ENCODE data around the gene MINDY4. TPM values are rescaled to one million over a fixed set of nuclear protein-coding genes. Genes with fewer than 3 reads are reported as not detected.

MINDY4 gene
- total and polyA plus RNA-seq, 2 donors (not counting 1 experiment from before 2014, with no cell fraction given) = 6.1 to 6.3 TPM

- Histone ChIP-seq H3K27ac (ENCODE audit: insufficient read depth, low read length) (no peak overlapping the region), H3K27me3 (ENCODE audit: control insufficient read depth, insufficient read depth, low read length) (no peaks in the 10 kb centered on the region), H3K9me3 (ENCODE audit: control insufficient read depth, insufficient read depth, low read depth, low read length) (no peaks in the 10 kb centered on the region), H3K4me3 (replicated peaks in 1 of 4; ENCODE audit: control extremely low read depth in 1 of 4, insufficient read depth in 1 of 4, low read depth in 3 of 4, low read length in 4 of 4) (no peak overlapping the region), H4K20me1 (ENCODE audit: control insufficient read depth, extremely low read depth, insufficient read depth, low read length) (no peaks in the 10 kb centered on the region), H3K9ac (ENCODE audit: insufficient read depth, low read length) (no peak overlapping the region), H2AFZ (ENCODE audit: low read length) (no peak overlapping the region), H3K36me3 (ENCODE audit: control insufficient read depth, insufficient read depth, low read length) (no peaks in the 10 kb centered on the region), H3K4me1 (ENCODE audit: control insufficient read depth, extremely low read depth, insufficient read depth, low read length) (peaks cover 24% of the 10 kb centered on the region), H3K79me2 (ENCODE audit: control insufficient read depth, insufficient read depth, low read length) (no peaks in the 10 kb centered on the region), H3K4me2 (ENCODE audit: extremely low read depth, insufficient read depth, low read length) (no peak overlapping the region)
- TF ChIP-seq CTCF (conservative IDR thresholded peaks at IDR 0.05 in 1 of 2, IDR thresholded peaks at IDR 0.05 in 1 of 2; ENCODE audit: low read depth in 1 of 2, low read length in 2 of 2) (no peak), EZH2 (IDR thresholded peaks at IDR 0.05; ENCODE audit: low read length, missing control alignments) (no peak)
- no peak for DNase-seq (ENCODE audit: low read depth in 2 of 2)
Observed at GRCh38 chr7:30916767-30917166, 145.6 kb downstream of the MINDY4 start.

- Histone ChIP-seq H3K27me3 (ENCODE audit: control insufficient read depth, insufficient read depth, low read length) (no peaks in the 10 kb centered on the region), H2AFZ (ENCODE audit: low read length) (no peak overlapping the region), H3K9me3 (ENCODE audit: control insufficient read depth, insufficient read depth, low read depth, low read length) (no peaks in the 10 kb centered on the region), H3K4me1 (ENCODE audit: control insufficient read depth, extremely low read depth, insufficient read depth, low read length) (peaks cover 24% of the 10 kb centered on the region), H4K20me1 (ENCODE audit: control insufficient read depth, extremely low read depth, insufficient read depth, low read length) (no peaks in the 10 kb centered on the region), H3K36me3 (ENCODE audit: control insufficient read depth, insufficient read depth, low read length) (no peaks in the 10 kb centered on the region), H3K4me3 (replicated peaks in 1 of 4; ENCODE audit: control extremely low read depth in 1 of 4, insufficient read depth in 1 of 4, low read depth in 3 of 4, low read length in 4 of 4) (no peak overlapping the region), H3K79me2 (ENCODE audit: control insufficient read depth, insufficient read depth, low read length) (no peaks in the 10 kb centered on the region), H3K4me2 (ENCODE audit: extremely low read depth, insufficient read depth, low read length) (no peak overlapping the region), H3K9ac (ENCODE audit: insufficient read depth, low read length) (no peak overlapping the region), H3K27ac (ENCODE audit: insufficient read depth, low read length) (no peak overlapping the region)
- TF ChIP-seq EZH2 (IDR thresholded peaks at IDR 0.05; ENCODE audit: low read length, missing control alignments) (no peak), CTCF (conservative IDR thresholded peaks at IDR 0.05 in 1 of 2, IDR thresholded peaks at IDR 0.05 in 1 of 2; ENCODE audit: low read depth in 1 of 2, low read length in 2 of 2) (no peak)
- DNase-seq (ENCODE audit: low read depth in 2 of 2) = no peak
Observed at GRCh38 chr7:30917216-30917893, 146.1 kb downstream of the MINDY4 start.

- no peaks in the 10 kb centered on the region for H3K9me3 ChIP-seq (ENCODE audit: control insufficient read depth, insufficient read depth, low read depth, low read length)
- TF ChIP-seq CTCF (conservative IDR thresholded peaks at IDR 0.05 in 1 of 2, IDR thresholded peaks at IDR 0.05 in 1 of 2; ENCODE audit: low read depth in 1 of 2, low read length in 2 of 2) (no peak), EZH2 (IDR thresholded peaks at IDR 0.05; ENCODE audit: low read length, missing control alignments) (no peak)
- H3K4me1 ChIP-seq (ENCODE audit: control insufficient read depth, extremely low read depth, insufficient read depth, low read length) = peaks cover 24% of the 10 kb centered on the region
- no peak overlapping the region for H3K4me2 ChIP-seq (ENCODE audit: extremely low read depth, insufficient read depth, low read length)
- H3K36me3 ChIP-seq (ENCODE audit: control insufficient read depth, insufficient read depth, low read length) = no peaks in the 10 kb centered on the region
- no peak overlapping the region for H3K9ac ChIP-seq (ENCODE audit: insufficient read depth, low read length)
- H3K27ac ChIP-seq (ENCODE audit: insufficient read depth, low read length) = no peak overlapping the region
- no peaks in the 10 kb centered on the region for H3K27me3 ChIP-seq (ENCODE audit: control insufficient read depth, insufficient read depth, low read length)
- no peaks in the 10 kb centered on the region for H4K20me1 ChIP-seq (ENCODE audit: control insufficient read depth, extremely low read depth, insufficient read depth, low read length)
- no peaks in the 10 kb centered on the region for H3K79me2 ChIP-seq (ENCODE audit: control insufficient read depth, insufficient read depth, low read length)
- no peak for DNase-seq (ENCODE audit: low read depth in 2 of 2)
- H2AFZ ChIP-seq (ENCODE audit: low read length) = no peak overlapping the region
- H3K4me3 ChIP-seq (replicated peaks in 1 of 4; ENCODE audit: control extremely low read depth in 1 of 4, insufficient read depth in 1 of 4, low read depth in 3 of 4, low read length in 4 of 4) = no peak overlapping the region
Observed at GRCh38 chr7:30918676-30919075, 147.5 kb downstream of the MINDY4 start.
